ENCODE measurements around the gene VAC14.

VAC14 gene

DNA sequence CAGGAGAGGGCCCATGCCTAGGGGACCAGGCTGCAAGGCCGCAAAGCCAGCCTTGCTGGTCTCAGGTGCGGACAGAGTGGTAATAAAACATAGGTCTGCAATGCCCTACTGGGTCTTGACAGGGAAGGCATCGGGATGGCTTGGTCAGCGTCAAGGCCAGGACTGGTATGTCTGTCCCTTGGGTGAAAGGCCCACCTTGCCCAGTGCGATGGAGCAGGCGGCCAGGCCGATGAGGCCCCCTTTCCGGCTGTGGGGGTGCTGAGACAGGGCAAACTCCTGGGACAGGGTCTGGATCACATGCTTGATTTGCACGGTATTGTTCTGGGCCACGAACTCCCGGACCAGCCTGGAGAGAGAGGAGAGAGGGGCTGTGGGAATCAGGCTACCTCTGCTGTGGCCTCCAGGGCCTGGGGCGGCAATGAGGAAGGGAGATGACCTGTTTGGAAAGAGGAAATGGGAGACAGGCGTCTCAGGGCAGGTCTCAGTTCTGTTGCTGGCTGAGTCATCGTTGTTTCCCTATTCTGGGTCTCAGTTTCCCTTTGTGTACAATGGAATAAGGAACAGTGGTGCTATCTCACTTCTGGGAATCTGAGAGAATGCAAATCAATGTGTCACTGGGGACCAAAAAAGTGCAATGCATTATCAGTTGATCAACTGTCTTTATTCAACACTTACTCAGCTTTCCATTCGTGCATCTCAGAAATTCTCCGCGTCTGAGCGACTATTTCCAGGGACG, 14.8 kb downstream of the VAC14 start:
- no peak for DNase-seq (ENCODE audit: low read depth)

DNA sequence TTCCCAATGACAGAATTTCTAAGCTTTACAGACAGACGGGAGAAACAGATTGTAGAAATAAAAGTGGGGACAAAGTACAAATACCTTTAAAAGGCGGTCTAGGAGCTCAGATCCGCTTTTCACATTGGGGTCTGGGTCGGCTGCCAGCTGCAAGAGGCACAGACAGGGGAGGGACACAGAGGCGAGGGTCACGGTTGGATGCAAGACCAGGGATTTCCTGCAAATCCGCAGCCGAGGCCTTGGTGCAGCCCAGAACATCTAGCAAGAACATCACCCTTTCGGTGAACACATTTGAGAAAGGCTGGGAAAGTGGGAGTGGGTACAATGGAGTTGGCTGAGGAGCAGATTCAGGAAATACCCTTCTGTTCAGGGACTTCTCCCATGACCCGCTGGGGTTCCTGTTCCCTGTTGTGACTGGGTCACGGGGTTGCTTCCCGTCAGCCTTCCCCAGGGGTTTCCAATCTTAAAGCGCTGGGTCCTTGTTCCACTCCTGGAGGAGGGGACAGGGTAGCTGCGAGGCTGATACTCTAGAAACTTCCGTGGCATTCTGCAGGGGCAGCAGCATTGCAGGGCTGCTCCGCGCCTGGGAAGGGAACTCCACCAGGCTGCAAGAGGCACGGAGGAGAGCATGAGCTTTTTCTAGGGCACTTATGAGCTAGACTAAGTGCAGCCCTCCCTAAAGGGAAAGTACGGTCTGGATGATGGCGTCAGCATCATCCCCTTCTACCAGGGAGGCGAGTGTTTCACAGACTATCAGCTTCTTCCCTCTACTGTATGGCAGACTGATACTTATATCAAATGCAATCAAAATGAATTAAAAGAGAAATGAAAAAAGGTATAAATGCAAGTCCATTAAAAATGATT, 16.0 kb downstream of the VAC14 start:
- no peak for DNase-seq (ENCODE audit: low read depth)

DNA sequence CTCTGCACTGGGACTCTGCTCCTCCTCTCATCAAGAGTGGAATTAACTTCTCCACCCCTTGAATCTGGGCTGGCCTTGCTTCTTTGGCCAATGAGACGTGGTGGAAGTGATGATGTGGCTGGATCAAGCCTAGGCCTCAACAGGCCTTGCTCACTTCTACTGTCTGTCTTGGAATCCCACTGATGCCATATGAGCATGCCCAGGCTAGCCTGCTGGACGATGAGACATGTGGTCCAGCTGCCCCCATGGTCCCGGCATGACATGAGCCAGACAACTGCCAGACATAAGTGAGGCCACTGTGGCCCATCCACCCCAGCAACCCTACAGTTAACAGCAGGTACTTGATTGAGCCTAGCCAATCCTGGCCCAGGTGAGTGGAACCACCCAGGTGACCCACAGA, 18.7 kb downstream of the VAC14 start:
- DNase-seq (ENCODE audit: low read depth), result no peak

DNA sequence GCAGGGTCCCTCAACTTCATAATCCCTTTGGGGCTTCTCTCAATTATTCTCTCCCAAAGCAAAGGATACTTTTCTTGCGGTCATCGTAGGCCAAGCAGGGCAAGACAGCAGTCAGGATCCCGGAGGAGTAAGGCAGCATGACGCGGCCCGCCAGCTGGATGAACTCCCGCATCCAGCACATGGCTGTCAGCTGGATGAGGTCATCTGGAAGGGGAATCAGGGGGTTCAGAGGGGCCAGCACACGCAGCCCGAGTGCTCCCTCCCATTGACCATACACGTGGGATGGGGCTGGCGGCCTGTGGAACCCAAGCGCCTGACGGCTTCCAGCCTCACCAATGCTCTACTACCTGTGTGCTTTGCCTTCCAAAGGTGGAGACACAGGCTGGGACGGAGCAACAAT, 19.2 kb downstream of the VAC14 start:
- no peak for DNase-seq (ENCODE audit: low read depth)

DNA sequence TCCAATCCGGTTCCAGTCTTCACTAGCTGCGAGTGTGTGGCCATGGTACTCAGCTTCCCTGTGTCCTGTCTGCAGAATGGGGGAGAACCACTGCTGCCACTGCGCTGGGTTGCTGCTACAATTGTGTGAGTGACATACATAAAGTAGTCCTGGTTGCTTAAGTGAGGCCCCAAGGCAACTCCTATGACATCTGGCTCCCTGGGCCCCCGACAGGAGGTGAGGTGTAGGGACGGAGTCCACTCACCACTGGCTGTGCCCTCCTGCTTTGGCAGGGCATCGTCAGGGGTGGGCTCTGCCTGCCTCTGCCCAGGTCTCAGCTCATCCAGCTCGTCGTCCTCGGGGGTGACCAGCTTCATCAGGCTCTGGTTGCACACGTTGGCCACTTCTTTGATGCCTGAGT, 20.4 kb downstream of the VAC14 start:
- DNase-seq (ENCODE audit: low read depth), result no peak

DNA sequence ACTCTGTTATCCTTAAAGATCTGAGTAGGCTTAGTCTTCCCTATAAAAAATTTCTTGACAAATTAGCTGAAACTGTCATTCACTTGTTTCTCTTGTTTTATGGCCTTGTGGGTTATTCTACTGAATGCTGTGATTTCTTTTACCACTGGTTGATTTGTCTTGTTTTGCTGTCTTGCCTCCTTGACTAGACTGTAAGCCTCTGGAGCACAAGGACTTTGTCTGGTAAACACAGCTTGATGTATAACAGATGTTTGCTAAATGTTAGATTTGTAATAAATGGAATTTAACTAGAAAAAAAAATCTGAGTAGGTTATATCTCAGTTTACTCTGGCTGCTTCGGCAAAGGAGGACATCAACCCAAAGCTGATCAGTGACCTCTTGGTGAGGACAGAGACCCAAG, 21.6 kb downstream of the VAC14 start:
- DNase-seq (ENCODE audit: low read depth), result peak; percentile 21

DNA sequence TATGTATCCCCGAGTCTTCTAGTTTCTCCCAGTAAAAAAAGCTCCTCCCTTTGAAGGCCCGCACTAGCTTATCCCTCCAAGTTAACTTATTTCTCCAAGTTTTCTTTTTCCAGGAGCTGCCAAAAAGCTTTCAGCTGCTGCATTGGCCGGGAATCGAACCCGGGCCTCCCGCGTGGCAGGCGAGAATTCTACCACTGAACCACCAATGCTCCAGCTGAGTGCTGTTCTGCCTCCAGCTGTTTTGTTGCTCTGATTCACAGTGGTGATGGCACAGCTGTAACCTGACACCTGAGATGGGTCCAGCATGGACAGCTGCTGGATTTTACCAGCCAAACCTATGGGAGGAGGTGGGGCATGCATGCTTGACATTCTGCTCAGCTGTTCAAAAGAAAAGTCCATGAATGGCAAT, 22.1 kb downstream of the VAC14 start:
- DNase-seq (ENCODE audit: low read depth), result peak; percentile 86

DNA sequence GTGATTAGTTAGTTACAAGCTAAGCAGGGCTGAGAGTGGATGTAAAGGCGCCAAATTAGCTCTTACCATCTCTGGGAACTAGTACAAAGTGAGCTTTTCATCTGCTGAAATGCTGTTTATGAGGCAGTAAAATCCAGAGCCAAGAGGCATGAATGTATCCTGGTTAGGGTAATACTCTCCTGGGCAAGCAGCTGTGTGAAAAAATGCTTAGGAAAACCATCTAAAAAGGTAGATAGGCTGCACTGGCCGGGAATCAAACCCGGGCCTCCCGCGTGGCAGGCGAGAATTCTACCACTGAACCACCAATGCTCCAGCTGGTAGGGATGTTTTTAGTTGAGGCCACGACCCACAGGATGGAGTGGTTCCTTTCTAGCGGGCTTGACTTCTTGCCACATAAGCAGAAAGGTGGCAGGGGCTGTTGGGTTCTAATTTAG, 23.0 kb downstream of the VAC14 start:
- peak; percentile 64 for DNase-seq (ENCODE audit: low read depth)

DNA sequence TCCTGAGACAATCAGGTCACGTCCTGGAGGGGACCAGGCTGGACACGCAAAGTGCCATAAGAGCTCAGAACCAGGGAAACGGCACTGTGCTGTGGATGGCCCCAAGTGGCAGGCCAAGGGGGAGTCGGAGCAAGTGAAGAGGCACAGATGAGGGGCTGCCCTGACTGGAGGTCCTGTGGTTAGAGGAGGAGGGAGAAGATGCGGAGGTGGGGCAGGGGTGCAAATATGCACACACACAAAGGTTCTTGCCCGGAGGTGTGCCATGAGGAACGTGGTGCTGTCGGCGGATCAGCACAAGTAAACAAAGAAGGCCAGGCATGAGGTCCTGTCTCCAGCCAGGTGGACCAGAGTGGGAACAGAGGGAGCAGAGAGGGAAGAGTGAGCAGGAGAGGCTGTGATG, 23.5 kb downstream of the VAC14 start:
- no peak for DNase-seq (ENCODE audit: low read depth)

DNA sequence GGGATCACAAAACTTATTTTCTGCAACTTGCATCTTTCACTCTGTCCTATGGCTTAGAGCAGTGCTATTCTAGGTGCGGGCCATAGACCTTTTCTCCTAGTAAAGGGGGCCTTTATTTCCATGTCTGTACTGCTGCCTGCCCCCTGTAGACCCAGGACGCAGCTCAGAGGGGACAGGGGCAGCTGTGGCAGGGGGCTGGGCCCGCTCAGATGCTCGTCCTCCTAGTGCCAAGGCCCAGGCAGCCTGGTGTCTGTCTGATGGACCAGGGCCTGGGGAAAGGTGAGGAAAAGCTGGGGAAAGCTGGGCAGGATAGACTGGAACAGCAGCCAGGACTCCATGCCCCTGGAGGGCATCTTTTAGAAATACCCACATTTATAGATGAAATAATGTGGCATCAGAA, 25.6 kb downstream of the VAC14 start:
- no peak for DNase-seq (ENCODE audit: low read depth)

DNA sequence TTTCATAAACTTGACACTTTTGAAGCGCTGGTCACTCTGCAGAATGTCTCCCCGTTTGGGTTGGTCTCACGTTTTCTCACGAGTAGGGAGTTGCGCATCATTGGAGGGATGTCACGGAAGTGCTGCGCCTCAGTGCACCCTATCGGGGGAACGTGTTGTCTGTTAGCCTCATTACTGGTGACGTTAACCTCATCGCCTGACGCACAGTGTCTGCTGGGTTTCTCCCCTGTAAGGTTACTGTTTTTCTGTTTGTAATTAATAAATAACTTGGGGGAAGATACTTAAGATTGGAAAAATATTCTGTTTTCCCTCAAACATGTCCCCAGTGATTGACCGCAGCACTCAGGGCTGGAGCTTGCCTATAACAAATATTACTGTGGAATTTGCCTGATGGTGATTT, 26.7 kb downstream of the VAC14 start:
- no peak for DNase-seq (ENCODE audit: low read depth)

DNA sequence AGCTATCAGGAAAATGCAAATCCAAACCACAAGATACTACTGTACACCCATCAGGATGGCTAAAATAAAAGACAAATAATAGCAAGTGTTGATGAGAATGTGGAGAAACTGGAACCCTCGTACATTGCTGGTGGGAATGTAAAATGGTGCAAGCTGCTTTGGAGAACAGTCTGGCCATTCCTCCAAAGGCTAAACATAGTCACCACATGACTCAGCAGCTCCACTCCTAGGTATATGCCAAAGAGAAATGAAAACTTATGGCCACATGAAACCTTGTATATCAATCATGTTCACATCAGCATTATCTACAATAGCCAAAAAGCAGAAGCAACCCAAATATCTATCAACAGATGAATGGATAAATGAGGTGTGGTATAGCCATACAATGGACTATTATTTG, 28.5 kb downstream of the VAC14 start:
- peak; percentile 50 for DNase-seq (ENCODE audit: low read depth)

DNA sequence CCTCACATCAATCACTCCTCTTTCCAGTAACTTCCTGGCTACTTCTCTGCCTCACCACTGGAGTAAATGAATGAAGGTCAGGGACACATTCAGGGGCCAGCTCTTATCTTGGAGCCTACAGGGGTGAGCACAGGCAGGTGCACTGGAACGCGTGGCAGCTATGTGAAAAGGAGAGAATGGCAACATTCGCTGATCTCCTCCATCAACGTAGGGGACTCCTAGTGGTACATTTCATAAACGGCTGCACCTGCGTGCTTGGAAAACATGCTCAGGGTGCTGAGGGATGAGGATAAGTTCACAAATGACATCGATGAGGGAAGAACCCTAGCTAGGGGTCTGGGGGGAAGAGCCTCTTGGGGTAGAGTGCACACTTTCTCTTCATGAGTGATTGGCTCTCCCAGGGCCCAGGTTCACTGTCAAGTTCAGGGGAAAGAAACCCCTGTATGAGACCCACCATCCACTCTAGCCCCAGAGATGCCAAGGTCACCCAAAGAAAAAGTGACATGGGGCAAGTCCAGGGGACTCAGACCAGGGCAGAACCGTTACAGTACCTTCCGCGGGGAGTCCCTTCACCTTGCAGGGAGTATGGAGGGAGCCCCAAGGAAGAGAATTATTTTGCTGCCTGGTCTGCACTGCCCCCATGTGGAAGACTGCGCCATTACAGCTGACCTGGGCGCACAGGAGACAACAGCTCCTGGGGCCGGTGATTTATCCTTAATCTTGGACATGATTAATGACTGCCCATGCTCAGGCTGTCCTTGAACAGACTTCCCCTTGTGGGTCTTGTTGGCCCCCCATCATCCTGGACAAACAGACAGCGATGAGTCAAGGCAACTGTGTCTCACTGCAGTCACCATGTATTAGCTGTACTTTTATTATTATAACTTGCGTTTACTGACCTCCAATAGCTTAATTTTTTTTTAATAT, 30.1 kb downstream of the VAC14 start:
- peak; percentile 65 for DNase-seq (ENCODE audit: low read depth)

DNA sequence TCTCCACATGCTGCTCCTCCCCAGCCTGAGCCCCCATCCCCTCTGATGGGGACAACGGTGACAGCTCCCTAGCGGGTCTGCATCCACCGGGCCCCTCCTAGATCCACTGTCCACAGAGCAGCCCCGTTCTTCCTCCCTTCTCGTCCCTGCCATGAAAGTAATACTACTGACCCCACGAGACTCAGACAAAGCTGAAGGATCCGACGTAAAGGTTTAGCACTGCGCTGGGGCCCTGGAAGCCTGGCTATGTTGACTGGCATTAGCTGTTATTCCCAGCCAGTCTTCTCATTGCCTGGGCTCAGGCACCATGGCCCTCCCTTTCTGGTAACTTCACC, 30.7 kb downstream of the VAC14 start:
- no peak for DNase-seq (ENCODE audit: low read depth)

DNA sequence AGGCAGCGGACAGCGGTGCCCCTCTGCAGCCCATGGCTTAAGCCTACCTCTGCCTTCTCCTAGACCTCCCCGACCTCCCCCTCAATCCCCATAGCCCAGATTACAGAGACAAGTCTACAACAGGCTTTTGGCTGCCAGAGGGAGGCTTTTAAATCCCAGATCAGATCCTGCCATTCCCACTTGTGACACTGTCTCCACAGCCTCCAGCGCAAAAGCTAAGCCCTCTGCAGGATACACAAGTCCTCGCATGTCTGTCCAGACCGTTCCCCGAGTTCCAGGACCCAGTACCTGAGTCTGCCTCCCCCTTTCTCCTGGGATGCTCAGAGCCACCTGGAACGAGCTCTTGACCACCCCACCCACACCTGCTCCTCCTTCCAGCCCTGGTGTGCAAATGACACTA, 31.2 kb downstream of the VAC14 start:
- no peak for DNase-seq (ENCODE audit: low read depth)

DNA sequence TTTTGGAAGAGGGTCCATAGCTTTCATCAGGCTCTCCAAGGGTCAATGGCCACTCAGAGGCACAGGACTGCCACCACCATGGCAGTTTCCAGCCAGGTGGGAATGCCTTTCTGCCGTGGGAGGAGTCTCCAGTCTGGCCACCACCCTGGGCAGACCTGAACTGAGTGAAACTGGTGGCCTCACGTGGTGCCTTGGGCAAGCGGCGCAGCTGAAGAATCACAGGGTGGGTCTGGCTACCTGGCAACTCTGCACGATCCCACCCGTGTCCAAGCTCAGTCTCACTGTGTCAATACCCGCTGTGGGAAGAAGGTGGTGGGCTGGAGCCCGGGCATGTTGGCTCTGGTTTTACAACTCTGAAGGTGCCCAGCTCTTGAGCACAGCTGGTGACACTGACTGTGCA, 31.8 kb downstream of the VAC14 start:
- no peak for DNase-seq (ENCODE audit: low read depth)

DNA sequence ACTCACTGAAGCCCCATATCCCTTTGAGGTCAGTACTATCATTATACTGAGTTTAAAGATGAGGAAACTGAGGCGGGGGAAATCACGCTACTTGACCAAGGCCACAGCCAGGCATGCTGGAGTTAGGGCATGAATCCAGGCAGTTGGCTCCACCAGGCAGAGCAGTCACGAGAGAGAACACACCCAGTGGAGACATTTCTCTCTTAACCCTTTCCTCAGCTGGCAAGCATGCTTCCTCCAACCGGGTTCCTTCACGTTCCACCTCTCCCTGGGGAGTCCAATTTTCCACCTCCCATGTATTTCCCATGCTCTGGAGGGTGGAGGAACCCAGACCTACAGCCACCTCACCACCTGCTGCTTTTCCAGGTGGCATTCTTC, 32.8 kb downstream of the VAC14 start:
- DNase-seq (ENCODE audit: low read depth), result peak; percentile 28

DNA sequence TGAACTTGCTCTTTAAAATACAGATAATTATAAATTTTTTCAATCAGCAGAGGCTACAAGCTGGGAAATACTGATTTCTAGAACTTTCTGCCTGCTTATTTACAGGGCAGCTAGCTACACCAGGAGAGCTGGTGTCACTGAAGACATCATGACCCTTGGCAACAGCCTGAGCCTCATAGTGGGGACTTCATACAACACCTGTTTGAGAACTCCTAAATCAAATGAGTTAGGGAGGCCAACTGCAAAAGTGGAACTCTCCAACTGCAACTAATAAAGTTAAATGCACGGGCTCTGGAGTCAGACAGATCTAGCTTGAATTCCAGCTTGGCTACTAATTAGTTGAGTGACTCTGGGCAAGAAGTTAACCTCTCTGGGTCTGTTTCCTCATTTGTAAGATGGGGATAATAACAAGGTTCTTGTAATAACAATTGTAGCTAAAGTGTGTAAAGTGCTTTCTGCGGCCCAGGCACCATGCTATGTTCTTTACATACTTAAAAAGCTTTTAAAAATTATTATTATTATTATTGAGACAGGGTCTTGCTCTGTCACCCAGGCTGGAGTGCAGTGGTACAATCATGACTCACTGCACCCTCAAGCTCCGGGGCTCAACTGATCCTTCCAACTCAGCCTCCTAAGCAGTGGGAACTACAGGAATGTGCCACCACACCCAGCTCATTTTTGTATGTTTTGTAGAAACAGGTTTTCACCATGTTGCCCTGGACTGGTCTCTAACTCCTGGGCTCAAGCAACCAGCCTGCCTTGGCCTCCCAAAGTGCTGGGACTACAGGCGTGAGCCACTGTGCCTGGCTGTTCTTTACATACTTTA, 33.4 kb downstream of the VAC14 start:
- peak; percentile 28 for DNase-seq (ENCODE audit: low read depth)

DNA sequence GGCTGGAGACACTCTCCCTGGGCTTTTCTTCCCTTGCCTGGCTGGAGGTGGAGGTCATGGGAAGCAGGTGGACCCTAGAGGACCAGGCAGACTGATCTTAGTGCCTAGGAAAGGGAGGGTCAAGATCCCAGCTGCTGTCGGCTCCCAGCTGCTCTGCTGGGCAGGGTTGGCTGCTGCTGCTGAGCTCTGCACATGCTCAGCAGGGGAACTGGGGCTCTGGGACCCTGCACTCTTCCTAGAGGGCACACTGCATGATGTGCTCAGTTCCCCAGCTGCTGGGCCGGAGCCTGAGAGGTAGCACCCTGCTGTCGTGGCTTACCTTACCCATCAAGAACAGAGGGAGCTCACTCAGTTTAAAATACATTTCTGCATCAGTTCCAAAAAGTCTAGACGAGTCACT, 34.3 kb downstream of the VAC14 start:
- no peak for DNase-seq (ENCODE audit: low read depth)

DNA sequence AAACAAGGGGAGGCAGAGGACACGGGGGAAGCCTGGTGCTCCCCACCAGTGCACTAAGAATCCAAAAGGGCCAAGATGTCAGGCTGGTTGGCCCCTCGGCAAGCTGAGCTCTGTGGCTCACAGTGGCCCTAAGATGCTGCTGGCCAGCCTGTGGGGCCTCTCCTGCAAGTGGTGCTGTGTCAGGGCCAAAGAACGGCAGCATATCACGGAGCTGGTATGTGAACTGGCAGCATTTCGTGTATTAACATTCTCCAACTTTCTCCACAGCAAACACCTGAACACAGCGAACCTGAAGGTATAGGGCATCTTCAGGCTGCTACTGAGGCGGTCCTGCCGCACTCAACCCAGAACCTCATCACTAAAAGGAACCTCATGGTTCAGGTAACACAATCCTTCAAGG, 34.8 kb downstream of the VAC14 start:
- DNase-seq (ENCODE audit: low read depth), result no peak

DNA sequence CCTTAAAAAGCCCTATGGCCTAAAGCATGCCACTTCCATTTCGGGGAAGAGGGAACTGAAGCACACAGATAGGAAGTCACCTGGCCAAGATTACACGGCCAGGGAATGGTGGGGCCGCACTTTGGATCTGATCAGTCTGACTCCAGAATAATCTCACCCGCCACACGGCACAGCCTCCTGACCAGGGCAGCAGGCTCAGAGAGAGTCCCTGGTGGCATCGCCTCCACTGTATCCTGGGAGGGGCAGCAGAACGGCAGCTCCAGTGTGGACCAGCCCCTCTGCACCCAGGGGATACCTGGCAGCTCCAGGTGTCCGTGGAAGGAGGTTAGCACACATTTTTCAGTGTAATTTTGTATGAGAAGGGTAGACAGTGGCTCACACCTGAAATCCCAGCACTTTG, 35.5 kb downstream of the VAC14 start:
- no peak for DNase-seq (ENCODE audit: low read depth)

DNA sequence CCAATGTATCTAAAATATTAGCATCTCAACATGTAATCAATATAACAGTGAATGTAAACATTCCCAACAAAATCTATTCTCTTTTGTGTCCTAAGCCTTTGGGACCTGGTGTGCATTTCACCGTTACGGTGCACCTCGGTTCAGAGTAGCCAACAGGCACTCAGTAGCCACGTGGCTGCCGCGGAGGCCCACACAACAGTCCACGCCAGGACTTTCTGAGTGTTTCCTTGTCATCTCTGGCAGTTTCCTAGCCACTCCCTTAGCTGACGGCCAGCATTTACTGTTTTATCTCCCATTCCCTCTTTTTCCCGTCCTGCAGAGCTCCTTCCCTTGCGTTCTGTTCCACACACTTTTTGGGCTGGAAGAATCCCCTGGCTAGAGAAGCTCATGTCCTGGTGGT, 36.3 kb downstream of the VAC14 start:
- DNase-seq (ENCODE audit: low read depth), result no peak
